HS-5 (cell line): ENCODE results near the gene C11orf24.

Experiments used
- DNase-seq: peaks from one replicate; pipeline ENCODE4 v3.0.0-alpha.2; 2012; ENCODE audit warnings: low read depth

Gene C11orf24

GRCh38 chr11:68270196-68271022 is 1.4 kb downstream of the C11orf24 start:
- no peak for DNase-seq

DNA sequence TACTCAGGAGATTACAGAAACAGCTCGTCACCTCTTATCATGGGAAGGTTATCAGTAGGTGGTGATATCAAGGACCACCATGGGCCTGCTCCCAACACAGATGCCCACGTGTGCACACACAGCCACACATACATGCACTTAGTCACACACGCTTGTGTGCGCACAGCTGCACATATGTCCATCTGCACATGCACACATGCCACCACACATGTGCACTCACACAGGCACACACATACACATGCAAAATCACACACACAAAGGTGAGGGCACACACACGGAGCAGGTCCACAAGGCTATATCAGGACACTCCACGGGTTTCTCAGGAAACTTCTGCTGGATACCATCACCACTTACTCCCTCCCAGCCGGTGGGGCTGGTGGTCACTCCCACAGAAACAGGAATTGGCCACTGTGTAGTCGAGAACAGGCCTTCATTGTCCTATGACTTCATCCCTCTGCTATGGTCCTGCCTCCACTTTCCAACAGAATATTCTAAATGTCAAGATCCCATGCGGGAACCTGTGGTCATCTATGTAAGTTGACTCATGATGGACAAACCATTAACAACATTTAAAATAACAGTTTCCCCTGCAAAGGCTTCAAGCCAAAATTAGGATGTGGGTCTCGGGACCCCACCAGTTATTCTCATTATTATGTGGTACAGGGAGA is 2.2 kb downstream of the C11orf24 start:
- peak; percentile 47 for DNase-seq

GRCh38 chr11:68267881-68268240 is 3.9 kb downstream of the C11orf24 start:
- DNase-seq, result no peak

- DNase-seq, result no peak
These were observed 4.6 kb downstream of the C11orf24 start for GRCh38 chr11:68266936-68267880.

DNA sequence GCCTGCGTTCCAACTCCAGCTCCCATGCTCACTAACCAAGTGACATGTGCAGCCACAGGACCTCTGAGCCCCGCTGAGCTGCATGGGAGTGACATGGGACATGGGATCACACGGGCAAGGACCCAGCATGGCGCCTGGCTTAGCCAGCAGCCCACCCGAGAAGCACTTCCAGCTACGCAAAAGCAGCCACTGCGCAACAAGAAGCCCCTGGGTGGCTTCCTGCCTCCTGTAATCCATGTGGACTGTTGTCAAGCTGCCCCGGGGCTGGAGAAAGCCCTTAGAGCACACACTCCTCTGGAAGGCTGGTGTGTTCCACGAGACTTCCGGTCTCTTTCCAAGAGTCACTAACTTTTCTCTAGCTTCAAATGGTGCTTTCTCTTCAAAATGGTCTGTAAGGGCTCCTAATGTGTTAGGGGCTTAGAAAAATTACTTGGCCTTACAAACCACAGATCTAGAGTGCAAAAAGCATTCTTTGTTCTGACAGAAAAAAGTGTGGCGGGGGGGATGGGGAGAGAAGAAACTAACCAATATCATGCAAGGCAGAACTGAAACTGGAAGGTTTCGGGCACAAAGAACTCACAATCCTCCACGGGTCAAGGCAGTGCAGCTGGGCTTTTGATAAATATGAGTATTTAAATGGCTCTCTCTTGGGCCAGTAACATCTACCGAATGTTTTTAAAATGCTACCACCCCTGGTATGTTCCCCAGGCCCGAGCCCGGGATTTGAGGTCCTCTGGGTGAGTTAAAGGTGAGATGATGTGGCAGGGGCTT is 5.5 kb downstream of the C11orf24 start:
- DNase-seq, result no peak

GRCh38 chr11:68264741-68265540 is 6.8 kb downstream of the C11orf24 start:
- no peak for DNase-seq

GRCh38 chr11:68264244-68264643 is 7.5 kb downstream of the C11orf24 start:
- no peak for DNase-seq

DNA sequence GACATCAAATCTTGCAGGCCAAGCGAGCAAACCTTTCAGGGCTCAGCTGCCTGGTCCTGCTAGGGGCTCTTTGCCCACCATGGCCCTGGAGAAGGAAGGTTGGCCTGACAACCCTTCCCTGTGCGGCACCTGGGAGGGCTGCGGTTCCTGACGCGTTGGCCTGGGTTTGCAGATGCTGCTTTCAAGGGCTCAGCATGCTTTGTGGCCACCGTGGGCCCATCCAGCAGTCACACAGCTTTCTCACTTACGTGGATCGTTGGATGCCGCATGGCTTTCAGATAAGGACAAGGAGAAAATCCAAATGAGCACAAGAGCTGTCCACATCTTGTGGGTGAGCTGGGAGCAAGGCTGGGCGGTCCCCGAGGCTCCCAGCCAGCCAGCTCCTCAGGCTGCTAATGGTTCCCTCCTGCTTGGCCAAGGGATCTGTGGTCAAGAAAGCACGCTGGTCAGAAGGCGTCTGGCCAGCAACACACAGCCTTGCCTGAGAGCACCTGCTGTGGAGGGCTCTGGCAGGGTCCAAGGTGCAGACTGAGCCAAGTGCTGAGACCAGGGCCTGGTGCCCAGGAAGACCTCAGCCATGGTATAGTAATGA is 8.2 kb downstream of the C11orf24 start:
- no peak for DNase-seq

- no peak for DNase-seq
These were observed 9.3 kb downstream of the C11orf24 start for GRCh38 chr11:68262544-68262827.

DNA sequence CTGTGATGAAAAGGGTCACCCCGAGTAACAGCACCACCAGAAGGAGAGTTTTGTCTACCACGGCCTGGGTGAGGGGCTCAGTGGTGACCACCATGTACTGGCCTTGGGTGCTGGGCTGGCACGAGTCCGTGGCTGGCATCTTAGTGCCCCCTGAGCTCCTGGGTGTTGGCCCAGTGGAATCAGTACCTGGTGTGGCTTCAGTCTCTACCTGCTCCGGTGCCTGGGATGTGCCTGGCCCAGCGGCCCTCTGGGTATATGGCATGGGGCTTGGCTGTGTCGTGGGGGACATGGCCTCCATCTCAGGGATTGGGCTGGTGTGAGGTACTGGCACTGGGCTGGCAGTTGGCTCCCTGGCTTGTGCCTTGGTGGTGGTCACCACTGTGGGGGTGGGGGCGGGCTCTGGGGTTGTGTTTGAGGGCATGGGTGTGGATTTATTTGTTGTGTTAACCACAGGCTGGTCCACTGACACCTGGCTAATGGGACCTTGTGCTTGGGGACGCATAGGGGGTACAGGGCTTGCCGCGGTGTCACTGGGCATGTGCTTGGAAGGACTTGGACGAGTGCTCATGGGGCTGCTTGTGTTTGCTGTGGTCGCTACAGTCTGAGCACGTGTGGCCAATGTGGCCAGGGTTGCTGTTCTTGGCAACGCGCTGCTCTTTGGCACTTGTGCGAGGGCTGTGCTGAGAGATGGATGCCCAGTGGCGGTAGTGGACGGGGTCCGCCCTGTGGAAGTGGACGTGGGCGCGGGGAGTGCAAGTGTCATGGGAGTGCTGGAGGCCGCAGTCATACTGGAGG is 9.8 kb downstream of the C11orf24 start:
- no peak for DNase-seq

DNA sequence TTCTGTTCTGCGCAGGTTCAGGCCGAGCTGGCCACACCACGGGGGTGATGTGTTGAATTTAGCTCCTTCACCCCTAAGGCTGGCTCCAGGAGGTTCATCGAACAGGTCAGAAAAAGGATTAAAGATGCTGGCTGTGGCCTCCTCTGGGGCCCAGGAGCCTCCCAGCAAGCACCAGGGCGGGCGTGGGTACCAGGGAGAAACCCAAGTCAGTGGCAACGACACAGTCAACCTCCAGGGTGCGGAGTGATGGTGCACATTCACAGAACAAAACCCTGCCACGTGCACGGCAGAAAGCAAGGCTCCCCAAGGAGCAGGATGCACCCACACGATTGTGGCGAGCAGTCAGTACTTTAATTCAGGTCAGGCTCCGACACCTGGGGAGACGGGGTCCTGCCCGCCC is 10.8 kb downstream of the C11orf24 start:
- no peak for DNase-seq

GRCh38 chr11:68260484-68260883 is 11.3 kb downstream of the C11orf24 start:
- no peak for DNase-seq

GRCh38 chr11:68259122-68259959 is 12.4 kb downstream of the C11orf24 start:
- no peak for DNase-seq

GRCh38 chr11:68258363-68258765 is 13.4 kb downstream of the C11orf24 start:
- no peak for DNase-seq

DNA sequence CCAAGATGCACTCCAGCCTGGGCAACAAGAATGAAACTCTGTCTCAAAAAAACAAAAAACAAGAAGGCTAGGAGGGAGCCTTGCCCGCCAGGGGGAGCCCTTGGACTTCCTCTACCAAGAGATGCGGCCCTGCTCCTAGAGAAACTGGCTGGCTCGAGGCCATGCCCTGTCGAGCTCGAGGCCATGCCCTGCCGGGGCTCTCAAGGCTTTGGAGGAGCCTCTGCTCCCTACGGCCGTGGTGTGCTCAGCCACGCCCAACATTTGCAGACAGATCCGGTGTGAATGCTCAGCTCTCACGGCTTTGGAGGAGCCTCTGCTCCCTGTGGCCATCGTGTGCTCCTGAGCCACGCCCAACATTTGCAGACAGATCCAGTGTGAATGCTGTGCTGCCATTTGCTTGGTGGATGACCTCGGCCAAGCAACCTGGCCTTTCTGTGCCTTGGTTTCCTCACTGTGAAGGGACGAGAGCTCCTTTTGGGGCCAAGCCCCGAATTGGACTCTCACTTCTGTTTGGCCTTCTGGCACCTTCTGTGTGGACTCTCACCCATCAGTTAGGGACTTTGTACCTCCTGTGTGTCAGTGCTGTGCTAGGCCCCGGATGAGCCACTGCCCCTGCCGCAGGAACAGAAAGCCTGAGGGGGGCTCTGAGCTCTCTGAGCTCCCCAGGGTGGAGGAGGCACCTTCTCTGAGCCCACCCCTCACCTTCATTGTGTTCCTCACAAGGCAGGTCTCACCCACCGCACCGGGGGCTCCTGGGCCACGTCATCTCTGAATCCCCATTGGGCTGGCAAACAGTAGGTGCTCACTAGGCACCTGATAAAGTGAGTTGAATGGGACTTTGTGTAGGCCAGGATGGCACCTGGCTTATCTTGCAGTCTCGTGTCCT is 14.1 kb downstream of the C11orf24 start:
- DNase-seq, result peak; percentile 60

DNA sequence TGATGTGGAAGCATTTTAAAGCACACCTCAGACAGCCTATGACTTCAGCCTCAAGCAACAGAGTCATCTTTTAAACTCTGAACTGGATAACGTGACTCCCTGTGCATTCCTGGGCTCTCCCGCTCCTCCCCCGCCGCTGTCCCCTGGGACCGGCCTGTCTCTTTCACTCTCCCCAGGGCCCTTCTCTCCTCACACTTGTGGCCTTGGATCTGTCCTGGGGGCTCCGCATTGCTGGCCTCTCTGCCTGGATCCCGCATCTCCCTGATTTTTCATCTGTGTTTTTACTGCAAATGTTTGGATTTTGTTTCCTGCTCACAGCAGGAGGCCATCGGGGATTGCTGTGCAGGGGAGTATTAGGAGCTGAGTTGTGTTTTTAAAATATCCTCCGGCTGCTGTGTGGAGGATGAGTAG is 15.4 kb downstream of the C11orf24 start:
- no peak for DNase-seq

- DNase-seq, result no peak
These were observed 16.2 kb downstream of the C11orf24 start for GRCh38 chr11:68255526-68255925.

- no peak for DNase-seq
These were observed 17.4 kb downstream of the C11orf24 start for GRCh38 chr11:68254421-68254820.
